Gastroesophageal sphincter (tissue), 4 donors: Measurements from ENCODE around the gene FRMPD2. TPM values are rescaled to one million over a fixed set of nuclear protein-coding genes. Genes with fewer than 3 reads are reported as not detected.
"Not testable (repeated sequence)": the region's sequence is repeated elsewhere in the genome, so short reads cannot be mapped to it uniquely, and the experiment has no call there.

Source experiments
- ATAC-seq: fragments of 150-250 bp; one replicate; pipeline ENCODE4 v1.9.1; 2016; ENCODE audit warnings: mild to moderate bottlenecking, moderate library complexity
- H3K27ac ChIP-seq, 4 donors: fragments of 200-600 bp; sonication (generic) in 3 of 4; 1 replicate in 3 of 4; 2 replicates in 1 of 4; pipeline ENCODE4 v1.5.1; 2016 to 2019
- H3K27me3 ChIP-seq: fragments of 200-600 bp; sonication (generic); one replicate; pipeline ENCODE4 v1.5.1; 2019
- H3K36me3 ChIP-seq, 2 donors: fragments of 200-600 bp; sonication (generic); one replicate each; pipeline ENCODE4 v1.5.1; 2019; ENCODE audit warnings: control low read depth in 1 of 2
- H3K4me1 ChIP-seq, 3 donors: fragments of 200-600 bp; sonication (generic); 1 replicate in 2 of 3; 2 replicates in 1 of 3; pipeline ENCODE4 v1.5.1; 2016 to 2019; ENCODE audit warnings: control low read depth in 2 of 3
- H3K4me3 ChIP-seq, 2 donors: fragments of 200-600 bp; sonication (generic); one replicate each; pipeline ENCODE4 v1.5.1; 2019; ENCODE audit warnings: mild to moderate bottlenecking in 1 of 2, moderate library complexity in 1 of 2
- H3K9me3 ChIP-seq, 3 donors: fragments of 200-600 bp; sonication (generic); one replicate each; pipeline ENCODE4 v1.5.1; 2017 to 2019; ENCODE audit warnings: control low read depth in 2 of 3
- EP300 ChIP-seq: sonication (generic); formaldehyde crosslinking; IDR thresholded peaks from one replicate; pipeline ENCODE4 v1.6.1; 2017; ENCODE audit warnings: antibody characterized with exemption, mild to moderate bottlenecking
- POLR2A ChIP-seq, 2 donors: fragments of 450-650 bp; IDR thresholded peaks; one replicate each; pipeline ENCODE4 v1.6.1; 2017; ENCODE audit warnings: antibody characterized with exemption in 2 of 2, mild to moderate bottlenecking in 2 of 2, moderate library complexity in 1 of 2
- POLR2AphosphoS5 ChIP-seq: sonication (generic); formaldehyde crosslinking; IDR thresholded peaks from one replicate; pipeline ENCODE4 v1.6.1; 2017; ENCODE audit warnings: antibody characterized with exemption
- WGBS, 2 donors: methylation state at CpG; one replicate each; pipeline ENCODE4 v1.1.5; 2018; ENCODE audit warnings: low coverage in 1 of 2; 5-methylcytosine and 5-hydroxymethylcytosine counted together
- total RNA-seq, 4 donors: library from RNA; depleted of rRNA; stranded (reverse); fragments of >200 nt; gene quantifications; one replicate each; pipeline ENCODE4 v1.1.0, GENCODE V29; 2016
- TF ChIP-seq, protein P1 (sequence below), 4 experiments: fragments of 200-600 bp in 2 of 4; fragments of 450-650 bp in 2 of 4; sonication (generic) in 1 of 4; IDR thresholded peaks; one replicate each; pipeline ENCODE4 v1.5.1; 2017 to 2019; ENCODE audit warnings: antibody characterized with exemption in 4 of 4, mild to moderate bottlenecking in 2 of 4, moderate library complexity in 2 of 4

FRMPD2 gene
- total RNA-seq, 4 donors from 2014 or later, result 0.19 TPM; not detected in 3

DNA sequence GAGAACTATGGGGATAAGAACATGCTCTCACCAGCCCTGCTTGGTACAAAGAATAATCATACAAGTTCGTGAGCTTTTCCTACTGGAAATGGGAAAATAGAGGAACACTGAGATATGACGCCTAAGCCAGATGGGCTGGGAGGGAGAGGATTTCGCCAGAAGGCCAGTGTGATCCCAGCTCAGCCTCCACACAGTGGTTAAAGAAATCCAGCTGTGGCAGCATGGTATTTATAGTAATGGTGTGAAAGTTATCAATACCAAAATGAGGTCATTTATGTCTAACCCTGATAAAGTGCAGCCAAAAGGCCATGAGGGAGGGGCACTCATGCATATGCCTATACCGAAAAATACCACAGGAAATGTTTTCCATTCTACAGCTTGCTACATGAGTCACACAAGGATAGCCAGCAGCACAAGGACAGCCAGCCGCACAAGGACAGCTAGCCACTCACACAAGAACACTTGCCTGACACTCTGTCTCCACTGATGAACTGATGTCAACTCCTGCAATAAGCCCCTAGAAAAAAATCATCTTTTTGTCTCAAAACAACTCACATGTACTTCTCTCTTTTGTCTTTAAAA is 49.4 kb downstream of the FRMPD2 start:
- H3K27me3 ChIP-seq, result no peaks in the 10 kb centered on the region
- H3K9me3 ChIP-seq, result no peaks in the 10 kb centered on the region
- H3K4me3 ChIP-seq, result no peak overlapping the region
- H3K27ac ChIP-seq, result no peak overlapping the region
- no peaks in the 10 kb centered on the region for H3K4me1 ChIP-seq
- 59 to 67% methylated on average over 1 to 5 of the region's 5 CpGs for WGBS, 2 donors
- no peak for TF ChIP-seq POLR2AphosphoS5
- no peak for TF ChIP-seq EP300
- TF ChIP-seq POLR2A (IDR thresholded peaks at IDR 0.05), result no peak
- TF ChIP-seq, protein P1, sequence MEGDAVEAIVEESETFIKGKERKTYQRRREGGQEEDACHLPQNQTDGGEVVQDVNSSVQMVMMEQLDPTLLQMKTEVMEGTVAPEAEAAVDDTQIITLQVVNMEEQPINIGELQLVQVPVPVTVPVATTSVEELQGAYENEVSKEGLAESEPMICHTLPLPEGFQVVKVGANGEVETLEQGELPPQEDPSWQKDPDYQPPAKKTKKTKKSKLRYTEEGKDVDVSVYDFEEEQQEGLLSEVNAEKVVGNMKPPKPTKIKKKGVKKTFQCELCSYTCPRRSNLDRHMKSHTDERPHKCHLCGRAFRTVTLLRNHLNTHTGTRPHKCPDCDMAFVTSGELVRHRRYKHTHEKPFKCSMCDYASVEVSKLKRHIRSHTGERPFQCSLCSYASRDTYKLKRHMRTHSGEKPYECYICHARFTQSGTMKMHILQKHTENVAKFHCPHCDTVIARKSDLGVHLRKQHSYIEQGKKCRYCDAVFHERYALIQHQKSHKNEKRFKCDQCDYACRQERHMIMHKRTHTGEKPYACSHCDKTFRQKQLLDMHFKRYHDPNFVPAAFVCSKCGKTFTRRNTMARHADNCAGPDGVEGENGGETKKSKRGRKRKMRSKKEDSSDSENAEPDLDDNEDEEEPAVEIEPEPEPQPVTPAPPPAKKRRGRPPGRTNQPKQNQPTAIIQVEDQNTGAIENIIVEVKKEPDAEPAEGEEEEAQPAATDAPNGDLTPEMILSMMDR (IDR thresholded peaks at IDR 0.05), result no peak
- no peak for ATAC-seq
- H3K36me3 ChIP-seq, result no peaks in the 10 kb centered on the region

- no peak for ATAC-seq
- H3K36me3 ChIP-seq, result no peaks in the 10 kb centered on the region
- no peaks in the 10 kb centered on the region for H3K9me3 ChIP-seq
- H3K4me3 ChIP-seq, result no peak overlapping the region
- TF ChIP-seq POLR2AphosphoS5 (no peak), EP300 (no peak), POLR2A (IDR thresholded peaks at IDR 0.05) (no peak)
- TF ChIP-seq, protein P1 (IDR thresholded peaks at IDR 0.05), result no peak
- no CpG with 5 or more reads among the region's 1 CpG for WGBS, 2 donors
- H3K27me3 ChIP-seq, result peaks cover under 1% of the 10 kb centered on the region
- H3K4me1 ChIP-seq, result no peaks in the 10 kb centered on the region
- H3K27ac ChIP-seq, result no peak overlapping the region
Observed at GRCh38 chr10:48224296-48224695, 50.2 kb downstream of the FRMPD2 start.

- no peak for ATAC-seq
- Histone ChIP-seq H3K27me3 (peaks cover 12% of the 10 kb centered on the region), H3K4me3 (no peak overlapping the region), H3K36me3 (no peaks in the 10 kb centered on the region), H3K27ac (no peak overlapping the region), H3K4me1 (no peaks in the 10 kb centered on the region), H3K9me3 (no peaks in the 10 kb centered on the region)
- TF ChIP-seq, protein P1 (IDR thresholded peaks at IDR 0.05), result no peak
- no peak for TF ChIP-seq EP300
- TF ChIP-seq POLR2A (IDR thresholded peaks at IDR 0.05), result no peak
Observed at GRCh38 chr10:48221814-48222213, 52.7 kb downstream of the FRMPD2 start.

DNA sequence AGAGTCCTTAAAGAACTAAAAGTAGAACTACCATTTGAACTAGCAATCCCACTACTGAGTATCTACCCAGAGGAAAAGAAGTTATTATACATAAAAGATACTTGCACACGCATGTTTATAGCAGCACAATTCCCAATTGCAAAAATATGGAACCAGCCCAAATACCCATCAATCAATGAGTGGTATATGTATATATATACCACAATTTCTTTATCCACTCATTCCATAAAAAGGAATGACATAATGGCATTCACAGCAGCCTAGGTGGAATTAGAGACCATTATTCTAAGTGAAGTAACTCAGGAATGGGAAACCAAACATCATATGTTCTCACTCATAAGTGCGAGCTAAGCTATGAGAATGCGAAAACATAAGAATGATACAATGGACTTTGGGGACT is 53.5 kb downstream of the FRMPD2 start:
- H3K4me1 ChIP-seq, H3K27ac ChIP-seq, H3K36me3 ChIP-seq, H3K4me3 ChIP-seq, ATAC-seq, H3K9me3 ChIP-seq: not testable (repeated sequence)
- WGBS, 2 donors, result 82 to 85% methylated on average over 3 of the region's 3 CpGs
- peaks cover 12% of the 10 kb centered on the region for H3K27me3 ChIP-seq

GRCh38 chr10:48219194-48219593 is 55.3 kb downstream of the FRMPD2 start:
- H3K4me3 ChIP-seq, result no peak overlapping the region
- WGBS, 2 donors, result 75 to 100% methylated on average over 1 of the region's 1 CpG
- peaks cover 0 to 9% (median 0%) of the 10 kb centered on the region in 3 donors for H3K9me3 ChIP-seq
- H3K27me3 ChIP-seq, result peaks cover 12% of the 10 kb centered on the region
- H3K27ac ChIP-seq, result no peak overlapping the region
- no peaks in the 10 kb centered on the region for H3K36me3 ChIP-seq
- no peaks in the 10 kb centered on the region for H3K4me1 ChIP-seq
- ATAC-seq, result no peak
- TF ChIP-seq EP300 (no peak), POLR2AphosphoS5 (no peak), POLR2A (IDR thresholded peaks at IDR 0.05) (no peak)
- TF ChIP-seq, protein P1 (IDR thresholded peaks at IDR 0.05), result no peak
